Hematopoietic multipotent progenitor cell treated with erythropoietin and hydrocortisone succinate and interleukin-3 and kit ligand, for 17 days (in vitro differentiated cells): ENCODE data around the gene SAT2.
A peak's percentile ranks its signal among the peaks of the same experiment; 100 is the strongest.

Experiments used
- DNase-seq: peaks from one replicate; pipeline ENCODE4 v3.0.0-alpha.2; 2015; ENCODE audit warnings: low spot score

SAT2 gene

DNA sequence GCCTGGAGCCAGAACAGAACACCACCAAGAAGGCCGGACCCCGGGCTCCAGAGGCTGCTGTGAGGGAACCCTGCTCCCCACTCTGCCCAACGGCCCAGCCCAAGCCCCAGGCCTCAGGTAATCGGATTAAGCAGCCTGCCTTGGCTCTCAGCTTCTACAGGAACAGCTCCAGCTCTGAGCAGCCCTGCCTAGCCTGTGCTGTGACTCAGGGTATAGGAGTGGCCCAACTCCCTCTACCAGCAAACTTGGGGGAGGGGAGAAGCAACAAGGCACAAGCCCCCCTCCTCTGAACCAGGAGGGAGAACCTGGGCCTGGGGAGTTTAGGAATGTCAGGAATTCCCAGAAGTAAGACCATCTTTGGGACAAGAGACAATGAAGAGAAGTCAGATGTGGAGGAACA lies 36.9 kb downstream of the SAT2 start:
- no peak for DNase-seq

GRCh38 chr17:7589891-7590691 lies 37.5 kb downstream of the SAT2 start, which contains the start of gene SOX15:
Gene SOX15, minus strand, starts transcription at chr17:7590094. Its CDS starts 418 bp downstream, at chr17:7589676.
- DNase-seq = no peak

- DNase-seq = peak; percentile 84
Measured at GRCh38 chr17:7589204-7589868, 38.3 kb downstream of the SAT2 start.

GRCh38 chr17:7588553-7589203 lies 38.9 kb downstream of the SAT2 start:
- DNase-seq = no peak

- no peak for DNase-seq
Measured at GRCh38 chr17:7587420-7588151, 40.0 kb downstream of the SAT2 start.

- DNase-seq = peak; percentile 68
Measured at GRCh38 chr17:7586673-7587419, 40.8 kb downstream of the SAT2 start.

- DNase-seq = peak; percentile 93
Measured at GRCh38 chr17:7583253-7584109, 44.1 kb downstream of the SAT2 start, which contains the start of gene MPDU1. Gene MPDU1, plus strand, starts transcription at chr17:7583852. Its CDS starts 11 bp downstream, at chr17:7583863.

DNA sequence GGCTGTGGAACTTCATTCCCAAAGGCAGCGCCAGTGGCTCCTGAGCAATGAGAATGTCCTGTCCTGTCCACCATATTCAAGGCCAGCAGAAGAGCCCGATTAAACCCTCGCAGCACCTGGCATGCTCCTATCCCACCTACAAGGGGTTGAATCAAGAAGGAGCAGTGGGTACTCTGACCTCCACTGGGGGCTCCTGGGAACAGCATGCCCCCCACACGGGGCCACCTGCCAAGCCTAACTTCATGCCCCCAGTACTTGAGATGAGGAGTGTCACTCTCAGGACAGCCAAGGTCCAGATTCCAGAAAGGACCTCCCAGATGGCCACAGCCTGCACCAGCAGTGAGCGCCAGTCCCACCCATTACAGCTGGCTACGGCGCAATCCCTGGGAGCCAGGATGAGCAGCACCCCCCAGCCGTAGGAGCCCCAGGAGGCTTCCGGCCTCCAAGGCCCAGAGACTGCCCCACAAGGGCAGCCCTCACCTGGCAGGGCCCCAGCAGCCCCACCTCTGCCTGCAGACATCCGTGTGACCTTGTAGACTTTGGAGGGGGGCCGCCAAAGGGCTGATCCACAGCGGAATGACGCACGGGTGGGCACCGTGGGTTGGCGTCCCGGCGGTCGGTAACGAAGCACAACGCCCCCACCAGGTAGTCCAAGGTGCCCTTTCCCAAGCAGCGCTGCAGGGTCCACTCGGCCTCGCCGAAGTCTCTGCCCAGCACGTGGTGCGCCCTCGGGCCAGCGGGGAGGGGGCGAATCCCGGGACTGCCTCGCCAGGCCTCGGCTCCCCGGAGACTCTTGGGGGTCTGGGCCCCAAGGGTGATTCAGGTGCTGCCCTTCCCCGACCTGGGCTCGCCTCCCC lies 45.0 kb downstream of the SAT2 start:
- no peak for DNase-seq

DNA sequence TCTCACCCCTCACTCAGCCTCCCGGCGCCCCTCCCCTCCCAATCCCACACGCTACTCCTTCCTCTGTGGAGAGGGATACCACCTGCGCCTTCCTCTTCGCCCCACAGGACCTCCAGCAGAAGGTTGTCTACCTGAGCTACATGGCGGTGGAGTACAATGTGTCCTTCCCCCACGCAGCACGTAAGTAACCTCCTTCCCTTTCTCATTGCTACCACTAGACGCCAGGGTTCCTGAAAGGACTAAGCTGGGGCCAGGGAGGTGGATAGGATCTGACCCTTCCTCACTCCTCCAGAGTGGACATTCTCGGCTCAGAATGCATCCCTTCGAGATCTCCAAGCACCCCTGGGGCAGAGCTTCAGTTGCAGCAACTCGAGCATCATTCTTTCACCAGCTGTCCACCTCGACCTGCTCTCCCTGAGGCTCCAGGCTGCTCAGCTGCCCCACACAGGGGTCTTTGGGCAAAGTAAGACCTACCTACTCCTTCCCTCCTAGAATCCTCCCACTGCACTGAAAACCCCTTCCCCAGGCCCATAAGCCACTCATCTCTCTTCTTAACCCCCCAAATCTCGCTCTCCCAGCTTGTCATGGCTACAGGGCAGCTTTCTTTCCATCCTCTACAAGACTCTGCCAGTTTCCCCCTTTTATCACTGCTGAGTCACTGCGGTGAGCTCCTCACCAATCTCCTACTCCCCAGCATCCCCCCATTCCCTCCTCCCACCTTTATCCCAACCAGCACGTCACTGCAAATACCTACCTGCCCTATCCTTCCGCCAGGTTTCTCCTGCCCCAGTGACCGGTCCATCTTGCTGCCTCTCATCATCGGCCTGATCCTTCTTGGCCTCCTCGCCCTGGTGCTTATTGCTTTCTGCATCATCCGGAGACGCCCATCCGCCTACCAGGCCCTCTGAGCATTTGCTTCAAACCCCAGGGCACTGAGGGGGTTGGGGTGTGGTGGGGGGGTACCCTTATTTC lies 46.7 kb downstream of the SAT2 start:
- peak; percentile 64 for DNase-seq

DNA sequence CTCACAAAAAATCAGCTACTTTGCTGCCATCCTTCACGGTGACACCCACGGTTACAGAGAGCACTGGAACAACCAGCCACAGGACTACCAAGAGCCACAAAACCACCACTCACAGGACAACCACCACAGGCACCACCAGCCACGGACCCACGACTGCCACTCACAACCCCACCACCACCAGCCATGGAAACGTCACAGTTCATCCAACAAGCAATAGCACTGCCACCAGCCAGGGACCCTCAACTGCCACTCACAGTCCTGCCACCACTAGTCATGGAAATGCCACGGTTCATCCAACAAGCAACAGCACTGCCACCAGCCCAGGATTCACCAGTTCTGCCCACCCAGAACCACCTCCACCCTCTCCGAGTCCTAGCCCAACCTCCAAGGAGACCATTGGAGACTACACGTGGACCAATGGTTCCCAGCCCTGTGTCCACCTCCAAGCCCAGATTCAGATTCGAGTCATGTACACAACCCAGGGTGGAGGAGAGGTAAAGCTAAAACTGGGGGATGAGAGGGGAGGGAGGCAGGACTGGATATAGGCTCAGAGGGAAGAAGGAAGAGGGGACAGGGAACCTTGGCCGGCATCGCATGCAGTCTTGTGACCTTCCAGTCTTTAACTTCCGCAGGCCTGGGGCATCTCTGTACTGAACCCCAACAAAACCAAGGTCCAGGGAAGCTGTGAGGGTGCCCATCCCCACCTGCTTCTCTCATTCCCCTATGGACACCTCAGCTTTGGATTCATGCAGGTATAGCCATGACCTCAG lies 47.6 kb downstream of the SAT2 start:
- DNase-seq = no peak

- peak; percentile 57 for DNase-seq
Measured at GRCh38 chr17:7579001-7579833, 48.4 kb downstream of the SAT2 start, which contains the start of gene CD68. Gene CD68, plus strand, starts transcription at chr17:7579638. Its CDS starts 40 bp downstream, at chr17:7579678.

DNA sequence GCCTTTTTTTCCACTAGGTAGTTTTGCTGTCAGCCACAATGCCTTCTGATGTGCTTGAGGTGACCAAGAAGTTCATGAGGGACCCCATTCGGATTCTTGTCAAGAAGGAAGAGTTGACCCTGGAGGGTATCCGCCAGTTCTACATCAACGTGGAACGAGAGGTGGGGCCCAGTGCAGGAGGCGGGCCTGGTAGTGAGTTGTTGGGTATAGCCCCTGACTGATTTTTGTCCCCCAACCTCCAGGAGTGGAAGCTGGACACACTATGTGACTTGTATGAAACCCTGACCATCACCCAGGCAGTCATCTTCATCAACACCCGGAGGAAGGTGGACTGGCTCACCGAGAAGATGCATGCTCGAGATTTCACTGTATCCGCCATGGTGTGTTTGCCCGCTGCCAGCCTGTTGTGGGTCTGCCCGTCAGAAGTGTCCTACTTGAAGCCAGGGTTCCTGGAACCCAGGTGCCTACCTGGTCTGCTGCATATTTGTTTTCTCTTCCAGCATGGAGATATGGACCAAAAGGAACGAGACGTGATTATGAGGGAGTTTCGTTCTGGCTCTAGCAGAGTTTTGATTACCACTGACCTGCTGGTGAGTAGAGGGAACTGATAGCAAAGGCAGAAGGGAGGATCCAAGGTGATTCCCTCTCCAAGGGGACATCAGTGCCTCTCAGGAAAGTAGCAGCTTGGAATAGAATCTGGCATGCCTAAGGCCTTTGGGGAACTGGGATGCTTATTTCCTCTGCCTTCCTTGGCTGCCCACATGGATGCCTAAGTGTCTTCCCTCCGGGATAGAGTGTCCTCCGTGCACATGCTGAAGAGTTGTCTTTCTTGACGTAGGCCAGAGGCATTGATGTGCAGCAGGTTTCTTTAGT lies 50.1 kb downstream of the SAT2 start:
- no peak for DNase-seq

- DNase-seq = no peak
Measured at GRCh38 chr17:7576432-7576937, 51.1 kb downstream of the SAT2 start.
